Measurements from ENCODE around the gene MPL. TPM values are rescaled to one million over a fixed set of nuclear protein-coding genes. Genes with fewer than 3 reads are reported as not detected.

MPL gene
- polyA plus RNA-seq, 1 of the 3 experiments (the other 2 are of a cell fraction): not detected

DNA sequence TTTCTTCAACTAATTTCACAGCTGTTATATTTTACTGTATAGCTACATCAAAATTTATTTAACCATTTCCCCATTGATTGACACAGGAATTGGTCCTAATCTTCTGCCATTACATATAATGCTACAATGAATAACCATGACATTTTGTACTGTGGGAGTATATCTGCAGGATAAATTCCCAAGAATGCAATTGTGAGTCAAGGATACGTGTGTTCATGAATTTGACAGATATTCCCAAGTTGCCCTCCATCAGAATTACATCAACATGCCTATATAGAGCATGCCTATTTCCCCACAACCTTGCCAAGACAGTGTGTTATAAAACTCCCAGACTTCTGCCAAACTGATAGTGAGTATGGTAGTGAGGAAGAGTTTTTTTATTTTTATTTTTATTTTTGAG is 39.6 kb upstream of the MPL start:
- Histone ChIP-seq H2AFZ (ENCODE audit: low read depth) (no peak overlapping the region), H3K4me1 (ENCODE audit: control insufficient read depth in 1 of 2, insufficient read depth in 2 of 2, low read depth in 1 of 2, low read length in 1 of 2) (0 out of 4 replicates have a peak, but pooled peaks cover 0 to 6% of the 10 kb centered on the region in 2 experiments), H3K9me3 (no peaks in the 10 kb centered on the region), H3K4me2 (no peak overlapping the region), H4K20me1 (ENCODE audit: insufficient read depth) (no peaks in the 10 kb centered on the region), H3K79me2 (ENCODE audit: insufficient read depth) (no peaks in the 10 kb centered on the region), H3F3A (replicated peaks; ENCODE audit: insufficient read depth) (no peaks in the 10 kb centered on the region), H3K9me2 (no peaks in the 10 kb centered on the region), H3K9ac (no peak overlapping the region), H3K27ac (ENCODE audit: low read depth in 2 of 2, low read length in 1 of 2) (no peak overlapping the region), H3K4me3 (ENCODE audit: low read depth in 2 of 2, low read length in 1 of 2) (no peak overlapping the region), H3K27me3 (ENCODE audit: insufficient read depth) (no peaks in the 10 kb centered on the region), H3K36me3 (replicated peaks in 1 of 2; ENCODE audit: control insufficient read depth in 1 of 2, insufficient read depth in 2 of 2, low read length in 1 of 2) (no peaks in the 10 kb centered on the region)
- ChIA-PET CTCF (no interaction called here), POLR2A (no interaction called here)
- TF ChIP-seq RFX5 (IDR thresholded peaks at IDR 0.05; ENCODE audit: low read length) (no peak), RXRA (IDR thresholded peaks at IDR 0.05; ENCODE audit: borderline replicate concordance, low read depth) (no peak), YY1 (IDR thresholded peaks at IDR 0.05; ENCODE audit: low read depth) (no peak), SMC3 (IDR thresholded peaks at IDR 0.05; ENCODE audit: low read depth, low read length) (no peak), NRF1 (IDR thresholded peaks at IDR 0.05; ENCODE audit: low read depth, low read length) (no peak)
- TF ChIP-seq, protein P1, sequence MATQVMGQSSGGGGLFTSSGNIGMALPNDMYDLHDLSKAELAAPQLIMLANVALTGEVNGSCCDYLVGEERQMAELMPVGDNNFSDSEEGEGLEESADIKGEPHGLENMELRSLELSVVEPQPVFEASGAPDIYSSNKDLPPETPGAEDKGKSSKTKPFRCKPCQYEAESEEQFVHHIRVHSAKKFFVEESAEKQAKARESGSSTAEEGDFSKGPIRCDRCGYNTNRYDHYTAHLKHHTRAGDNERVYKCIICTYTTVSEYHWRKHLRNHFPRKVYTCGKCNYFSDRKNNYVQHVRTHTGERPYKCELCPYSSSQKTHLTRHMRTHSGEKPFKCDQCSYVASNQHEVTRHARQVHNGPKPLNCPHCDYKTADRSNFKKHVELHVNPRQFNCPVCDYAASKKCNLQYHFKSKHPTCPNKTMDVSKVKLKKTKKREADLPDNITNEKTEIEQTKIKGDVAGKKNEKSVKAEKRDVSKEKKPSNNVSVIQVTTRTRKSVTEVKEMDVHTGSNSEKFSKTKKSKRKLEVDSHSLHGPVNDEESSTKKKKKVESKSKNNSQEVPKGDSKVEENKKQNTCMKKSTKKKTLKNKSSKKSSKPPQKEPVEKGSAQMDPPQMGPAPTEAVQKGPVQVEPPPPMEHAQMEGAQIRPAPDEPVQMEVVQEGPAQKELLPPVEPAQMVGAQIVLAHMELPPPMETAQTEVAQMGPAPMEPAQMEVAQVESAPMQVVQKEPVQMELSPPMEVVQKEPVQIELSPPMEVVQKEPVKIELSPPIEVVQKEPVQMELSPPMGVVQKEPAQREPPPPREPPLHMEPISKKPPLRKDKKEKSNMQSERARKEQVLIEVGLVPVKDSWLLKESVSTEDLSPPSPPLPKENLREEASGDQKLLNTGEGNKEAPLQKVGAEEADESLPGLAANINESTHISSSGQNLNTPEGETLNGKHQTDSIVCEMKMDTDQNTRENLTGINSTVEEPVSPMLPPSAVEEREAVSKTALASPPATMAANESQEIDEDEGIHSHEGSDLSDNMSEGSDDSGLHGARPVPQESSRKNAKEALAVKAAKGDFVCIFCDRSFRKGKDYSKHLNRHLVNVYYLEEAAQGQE (IDR thresholded peaks at IDR 0.05; ENCODE audit: low read depth, low read length): no peak
- WGBS (ENCODE audit: low lambda C conversion rate): 25% methylated on average over 1 of the region's 1 CpG
- DNase-seq: no peak

DNA sequence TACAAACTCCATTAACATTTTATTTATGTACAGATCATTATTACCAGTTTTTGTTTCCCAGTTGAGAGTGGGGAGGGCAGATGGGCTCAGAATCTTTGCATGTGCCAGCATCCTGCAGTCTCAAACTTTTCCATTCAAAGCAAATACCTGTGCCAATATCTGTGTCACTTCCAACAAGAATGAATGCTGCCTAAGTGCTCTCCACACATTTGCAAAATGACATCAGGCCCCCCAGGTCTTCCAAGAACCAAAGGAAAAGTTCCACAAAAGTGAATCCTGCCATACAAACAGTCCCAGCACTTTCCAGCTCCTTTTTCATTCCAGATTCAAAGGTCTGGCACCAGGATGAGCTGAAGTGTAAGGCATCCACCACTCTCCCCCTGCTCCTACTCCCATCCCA is 38.5 kb upstream of the MPL start:
- Histone ChIP-seq H2AFZ (ENCODE audit: low read depth) (no peak overlapping the region), H3K9me2 (no peaks in the 10 kb centered on the region), H3K4me2 (no peak overlapping the region), H4K20me1 (ENCODE audit: insufficient read depth) (no peaks in the 10 kb centered on the region), H3K9ac (no peak overlapping the region), H3K4me1 (ENCODE audit: control insufficient read depth in 1 of 2, insufficient read depth in 2 of 2, low read depth in 1 of 2, low read length in 1 of 2) (0 out of 4 replicates have a peak, but pooled peaks cover 0 to 6% of the 10 kb centered on the region in 2 experiments), H3K27ac (ENCODE audit: low read depth in 2 of 2, low read length in 1 of 2) (no peak overlapping the region), H3K4me3 (ENCODE audit: low read depth in 2 of 2, low read length in 1 of 2) (no peak overlapping the region), H3K27me3 (ENCODE audit: insufficient read depth) (no peaks in the 10 kb centered on the region), H3K36me3 (replicated peaks in 1 of 2; ENCODE audit: control insufficient read depth in 1 of 2, insufficient read depth in 2 of 2, low read length in 1 of 2) (no peaks in the 10 kb centered on the region), H3F3A (replicated peaks; ENCODE audit: insufficient read depth) (no peaks in the 10 kb centered on the region), H3K9me3 (no peaks in the 10 kb centered on the region), H3K79me2 (ENCODE audit: insufficient read depth) (no peaks in the 10 kb centered on the region)
- POLR2A ChIA-PET: no interaction called here
- CTCF ChIA-PET: interaction anchor here (1.0 kb wide), 1 partner anchor 11 kb away, joined by 3 read pairs; no protein-coding TSS in a partner anchor
- no peak for DNase-seq
- TF ChIP-seq, protein P1 (IDR thresholded peaks at IDR 0.05; ENCODE audit: low read depth, low read length): no peak
- TF ChIP-seq USF2 (IDR thresholded peaks at IDR 0.05; ENCODE audit: borderline replicate concordance, low read depth, low read length) (no peak), USF1 (IDR thresholded peaks at IDR 0.05; ENCODE audit: borderline replicate concordance, low read depth) (no peak), GATA2 (CRISPR knock-in tag; IDR thresholded peaks at IDR 0.05) (no peak), EZH2phosphoT487 (IDR thresholded peaks at IDR 0.05; ENCODE audit: borderline replicate concordance, low read depth) (no peak), FOSL2 (IDR thresholded peaks at IDR 0.05; ENCODE audit: borderline replicate concordance, low read depth) (no peak), CTCF (IDR thresholded peaks at IDR 0.05) (no peak), MXI1 (IDR thresholded peaks at IDR 0.05; ENCODE audit: low read depth, low read length) (no peak)

Measured in SK-N-SH (cell line).